ENCODE measurements around the gene SLC25A45. TPM values are rescaled to one million over a fixed set of nuclear protein-coding genes. Genes with fewer than 3 reads are reported as not detected.

SLC25A45 gene
- total RNA-seq, 4 donors from 2014 or later: 0.82 to 7.3 (median 6.8) TPM

DNA sequence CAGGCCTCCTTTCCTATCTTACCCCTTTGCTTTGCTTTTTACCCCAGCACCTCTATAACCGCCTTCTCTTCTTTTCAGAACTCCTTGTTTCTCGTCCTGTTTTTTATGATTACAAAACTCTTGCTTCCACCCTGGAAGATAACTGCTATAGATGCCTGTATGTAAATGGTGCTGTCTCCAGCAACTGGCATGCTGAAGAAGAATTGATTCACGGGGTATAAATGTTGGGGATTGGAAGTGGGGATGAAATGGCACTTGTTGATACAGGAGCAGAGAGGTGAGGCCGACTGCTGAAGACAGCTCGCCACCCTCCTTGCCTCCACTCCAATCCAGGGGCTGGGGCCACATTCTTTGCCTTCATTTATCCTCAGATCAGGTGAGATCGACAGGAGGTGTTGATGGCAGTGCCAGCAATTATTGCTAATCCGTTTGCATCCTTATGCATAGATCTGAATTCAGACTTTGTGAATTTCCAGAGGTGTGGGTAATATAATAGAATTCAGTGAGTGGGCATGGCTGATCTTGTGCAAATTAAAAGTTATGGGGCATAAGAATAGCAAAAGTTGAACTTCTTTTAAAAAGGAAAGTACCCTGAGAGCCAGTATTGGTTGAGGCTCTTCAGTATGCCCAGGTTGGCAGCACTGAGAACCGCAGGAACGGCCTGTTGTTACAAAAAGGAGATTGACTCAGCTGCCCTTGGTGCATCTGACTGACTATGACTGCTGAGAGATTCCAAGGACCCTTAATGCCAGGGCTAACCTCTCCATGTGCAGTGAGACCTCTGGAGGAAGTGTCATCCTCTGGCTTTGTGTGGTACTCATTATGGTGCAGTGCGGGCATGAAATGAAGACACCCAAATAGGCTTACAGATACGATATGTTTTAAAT is 45.5 kb upstream of the SLC25A45 start:
- TF ChIP-seq, protein P1, sequence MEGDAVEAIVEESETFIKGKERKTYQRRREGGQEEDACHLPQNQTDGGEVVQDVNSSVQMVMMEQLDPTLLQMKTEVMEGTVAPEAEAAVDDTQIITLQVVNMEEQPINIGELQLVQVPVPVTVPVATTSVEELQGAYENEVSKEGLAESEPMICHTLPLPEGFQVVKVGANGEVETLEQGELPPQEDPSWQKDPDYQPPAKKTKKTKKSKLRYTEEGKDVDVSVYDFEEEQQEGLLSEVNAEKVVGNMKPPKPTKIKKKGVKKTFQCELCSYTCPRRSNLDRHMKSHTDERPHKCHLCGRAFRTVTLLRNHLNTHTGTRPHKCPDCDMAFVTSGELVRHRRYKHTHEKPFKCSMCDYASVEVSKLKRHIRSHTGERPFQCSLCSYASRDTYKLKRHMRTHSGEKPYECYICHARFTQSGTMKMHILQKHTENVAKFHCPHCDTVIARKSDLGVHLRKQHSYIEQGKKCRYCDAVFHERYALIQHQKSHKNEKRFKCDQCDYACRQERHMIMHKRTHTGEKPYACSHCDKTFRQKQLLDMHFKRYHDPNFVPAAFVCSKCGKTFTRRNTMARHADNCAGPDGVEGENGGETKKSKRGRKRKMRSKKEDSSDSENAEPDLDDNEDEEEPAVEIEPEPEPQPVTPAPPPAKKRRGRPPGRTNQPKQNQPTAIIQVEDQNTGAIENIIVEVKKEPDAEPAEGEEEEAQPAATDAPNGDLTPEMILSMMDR (IDR thresholded peaks at IDR 0.05; ENCODE audit: low read depth): no peak

DNA sequence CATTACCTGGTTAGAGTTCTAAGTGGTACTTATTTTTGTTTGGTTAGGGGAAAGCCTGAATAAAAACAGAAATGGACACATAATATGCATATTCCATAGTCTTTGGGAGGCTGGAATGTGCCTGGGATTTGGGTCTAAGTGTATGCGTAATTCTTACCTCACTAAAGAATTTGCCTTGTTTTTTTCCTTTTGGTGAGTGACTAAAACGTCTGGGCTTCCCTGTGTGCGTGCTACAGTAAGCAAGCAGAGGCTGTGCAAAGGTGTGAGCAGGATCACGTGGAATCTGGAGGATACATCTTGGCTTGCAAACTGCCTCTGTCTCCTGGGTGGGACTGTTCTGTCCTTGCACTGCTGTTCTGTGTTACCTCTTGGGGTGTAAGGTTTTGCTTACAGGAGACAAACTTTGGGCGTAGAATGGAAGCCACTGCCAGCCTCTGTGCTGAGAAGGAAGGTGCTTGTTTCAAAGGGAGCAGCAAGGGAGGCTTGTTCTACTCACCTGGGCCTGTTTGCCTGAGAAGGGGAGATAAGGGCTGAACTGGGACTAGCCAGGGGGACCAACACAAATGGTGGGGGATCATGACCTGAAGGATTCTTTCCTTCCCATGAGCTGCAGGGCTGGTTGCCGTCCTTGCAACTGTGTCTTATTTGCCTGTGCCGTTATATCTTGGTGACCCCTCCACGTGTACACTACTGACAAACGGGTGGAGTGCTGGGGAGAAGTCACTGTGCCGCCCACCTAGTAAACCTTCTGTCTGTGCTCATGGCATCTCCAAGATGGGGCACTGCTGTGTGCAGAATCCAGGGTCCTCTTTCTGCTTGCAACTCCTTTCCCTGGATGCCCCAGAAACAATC is 44.6 kb upstream of the SLC25A45 start:
- TF ChIP-seq, protein P1 (IDR thresholded peaks at IDR 0.05; ENCODE audit: low read depth): no peak

DNA sequence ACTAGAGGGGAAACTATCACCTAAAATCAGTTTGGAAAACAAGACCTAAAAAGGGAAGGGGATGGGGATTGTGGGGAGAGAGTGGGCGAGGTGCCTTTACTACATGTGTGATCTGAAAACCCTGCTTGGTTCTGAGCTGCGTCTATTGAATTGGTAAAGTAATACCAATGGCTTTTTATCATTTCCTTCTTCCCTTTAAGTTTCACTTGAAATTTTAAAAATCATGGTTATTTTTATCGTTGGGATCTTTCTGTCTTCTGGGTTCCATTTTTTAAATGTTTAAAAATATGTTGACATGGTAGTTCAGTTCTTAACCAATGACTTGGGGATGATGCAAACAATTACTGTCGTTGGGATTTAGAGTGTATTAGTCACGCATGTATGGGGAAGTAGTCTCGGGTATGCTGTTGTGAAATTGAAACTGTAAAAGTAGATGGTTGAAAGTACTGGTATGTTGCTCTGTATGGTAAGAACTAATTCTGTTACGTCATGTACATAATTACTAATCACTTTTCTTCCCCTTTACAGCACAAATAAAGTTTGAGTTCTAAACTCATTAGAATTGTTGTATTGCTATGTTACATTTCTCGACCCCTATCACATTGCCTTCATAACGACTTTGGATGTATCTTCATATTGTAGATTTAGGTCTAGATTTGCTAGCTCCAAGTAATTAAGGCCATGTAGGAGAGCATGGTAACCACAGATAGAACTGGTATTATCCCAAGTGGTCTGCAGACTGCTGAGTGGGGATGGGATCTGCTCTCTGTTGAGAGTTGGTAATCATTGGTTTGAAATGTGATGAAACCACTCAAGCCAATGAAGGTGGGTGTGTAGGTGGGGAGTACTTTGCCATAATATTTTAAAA is 43.8 kb upstream of the SLC25A45 start:
- TF ChIP-seq, protein P1 (IDR thresholded peaks at IDR 0.05; ENCODE audit: low read depth): no peak

DNA sequence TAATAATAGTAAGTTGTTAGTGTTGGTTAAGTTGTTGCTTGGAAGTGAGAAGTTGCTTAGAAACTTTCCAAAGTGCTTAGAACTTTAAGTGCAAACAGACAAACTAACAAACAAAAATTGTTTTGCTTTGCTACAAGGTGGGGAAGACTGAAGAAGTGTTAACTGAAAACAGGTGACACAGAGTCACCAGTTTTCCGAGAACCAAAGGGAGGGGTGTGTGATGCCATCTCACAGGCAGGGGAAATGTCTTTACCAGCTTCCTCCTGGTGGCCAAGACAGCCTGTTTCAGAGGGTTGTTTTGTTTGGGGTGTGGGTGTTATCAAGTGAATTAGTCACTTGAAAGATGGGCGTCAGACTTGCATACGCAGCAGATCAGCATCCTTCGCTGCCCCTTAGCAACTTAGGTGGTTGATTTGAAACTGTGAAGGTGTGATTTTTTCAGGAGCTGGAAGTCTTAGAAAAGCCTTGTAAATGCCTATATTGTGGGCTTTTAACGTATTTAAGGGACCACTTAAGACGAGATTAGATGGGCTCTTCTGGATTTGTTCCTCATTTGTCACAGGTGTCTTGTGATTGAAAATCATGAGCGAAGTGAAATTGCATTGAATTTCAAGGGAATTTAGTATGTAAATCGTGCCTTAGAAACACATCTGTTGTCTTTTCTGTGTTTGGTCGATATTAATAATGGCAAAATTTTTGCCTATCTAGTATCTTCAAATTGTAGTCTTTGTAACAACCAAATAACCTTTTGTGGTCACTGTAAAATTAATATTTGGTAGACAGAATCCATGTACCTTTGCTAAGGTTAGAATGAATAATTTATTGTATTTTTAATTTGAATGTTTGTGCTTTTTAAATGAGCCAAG is 42.9 kb upstream of the SLC25A45 start:
- TF ChIP-seq, protein P1 (IDR thresholded peaks at IDR 0.05; ENCODE audit: low read depth): no peak

DNA sequence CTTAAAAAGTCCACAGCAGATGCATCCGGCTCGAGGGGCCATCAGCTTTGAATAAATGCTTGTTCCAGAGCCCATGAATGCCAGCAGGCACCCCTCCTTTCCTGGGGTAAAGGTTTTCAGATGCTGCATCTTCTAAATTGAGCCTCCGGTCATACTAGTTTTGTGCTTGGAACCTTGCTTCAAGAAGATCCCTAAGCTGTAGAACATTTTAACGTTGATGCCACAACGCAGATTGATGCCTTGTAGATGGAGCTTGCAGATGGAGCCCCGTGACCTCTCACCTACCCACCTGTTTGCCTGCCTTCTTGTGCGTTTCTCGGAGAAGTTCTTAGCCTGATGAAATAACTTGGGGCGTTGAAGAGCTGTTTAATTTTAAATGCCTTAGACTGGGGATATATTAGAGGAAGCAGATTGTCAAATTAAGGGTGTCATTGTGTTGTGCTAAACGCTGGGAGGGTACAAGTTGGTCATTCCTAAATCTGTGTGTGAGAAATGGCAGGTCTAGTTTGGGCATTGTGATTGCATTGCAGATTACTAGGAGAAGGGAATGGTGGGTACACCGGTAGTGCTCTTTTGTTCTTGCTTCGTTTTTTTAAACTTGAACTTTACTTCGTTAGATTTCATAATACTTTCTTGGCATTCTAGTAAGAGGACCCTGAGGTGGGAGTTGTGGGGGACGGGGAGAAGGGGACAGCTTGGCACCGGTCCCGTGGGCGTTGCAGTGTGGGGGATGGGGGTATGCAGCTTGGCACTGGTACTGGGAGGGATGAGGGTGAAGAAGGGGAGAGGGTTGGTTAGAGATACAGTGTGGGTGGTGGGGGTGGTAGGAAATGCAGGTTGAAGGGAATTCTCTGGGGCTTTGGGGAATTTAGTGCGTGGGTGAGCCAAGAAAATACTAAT is 42.0 kb upstream of the SLC25A45 start:
- TF ChIP-seq, protein P1 (IDR thresholded peaks at IDR 0.05; ENCODE audit: low read depth): no peak
